Urinary bladder (tissue), 4 donors: ENCODE measurements around the gene MED13L. TPM values are rescaled to one million over a fixed set of nuclear protein-coding genes. Genes with fewer than 3 reads are reported as not detected.
"Not testable (repeated sequence)": the region's sequence is repeated elsewhere in the genome, so short reads cannot be mapped to it uniquely, and the experiment has no call there.

Source experiments
- DNase-seq: peaks from one replicate; pipeline ENCODE4 v3.0.0-alpha.2; 2015; ENCODE audit errors: extremely low spot score
- H3K27ac ChIP-seq: one replicate; pipeline ENCODE4 v1.5.1; 2013; ENCODE audit warnings: low read depth, mild to moderate bottlenecking, moderate library complexity
- H3K36me3 ChIP-seq: one replicate; pipeline ENCODE4 v1.6.1; 2013; ENCODE audit warnings: mild to moderate bottlenecking, moderate library complexity; ENCODE audit not compliant: insufficient read depth
- H3K4me1 ChIP-seq: one replicate; pipeline ENCODE4 v1.6.1; 2013; ENCODE audit warnings: mild to moderate bottlenecking, moderate library complexity; ENCODE audit not compliant: insufficient read depth
- H3K4me3 ChIP-seq: one replicate; pipeline ENCODE4 v1.5.1; 2013; ENCODE audit warnings: low read depth, low read length
- WGBS: extraction: QIAGEN DNeasy Blood & Tissue Kit; methylation state at CpG from one replicate; pipeline ENCODE4 v1.1.7; 2013; 5-methylcytosine and 5-hydroxymethylcytosine counted together
- polyA plus RNA-seq: library from polyadenylated mRNA; stranded (reverse); fragments of 200-250 nt; gene quantifications from one replicate; pipeline ENCODE4 v1.2.3, GENCODE V29; 2013
- total RNA-seq: library from RNA; depleted of rRNA; stranded (reverse); fragments of >200 nt; gene quantifications from one replicate; pipeline ENCODE4 v1.2.3, GENCODE V29; 2014
- donor health status: healthy with polysubstance abuse.
- donor health status: healthy.

The MED13L gene
- total and polyA plus RNA-seq, 2 donors: 41.4 to 273 TPM

- no peak for DNase-seq
- H3K27ac ChIP-seq: no peak overlapping the region
- no peak overlapping the region for H3K4me3 ChIP-seq
- WGBS: 95% methylated on average over 3 of the region's 3 CpGs
- peaks cover 8% of the 10 kb centered on the region for H3K36me3 ChIP-seq
- H3K4me1 ChIP-seq: no peaks in the 10 kb centered on the region
Observed at GRCh38 chr12:115980339-115980738, 297.2 kb downstream of the MED13L start.

- WGBS: 62% methylated on average over 3 of the region's 3 CpGs
- no peak overlapping the region for H3K27ac ChIP-seq
Observed at GRCh38 chr12:115979851-115980250, 297.6 kb downstream of the MED13L start.

DNA sequence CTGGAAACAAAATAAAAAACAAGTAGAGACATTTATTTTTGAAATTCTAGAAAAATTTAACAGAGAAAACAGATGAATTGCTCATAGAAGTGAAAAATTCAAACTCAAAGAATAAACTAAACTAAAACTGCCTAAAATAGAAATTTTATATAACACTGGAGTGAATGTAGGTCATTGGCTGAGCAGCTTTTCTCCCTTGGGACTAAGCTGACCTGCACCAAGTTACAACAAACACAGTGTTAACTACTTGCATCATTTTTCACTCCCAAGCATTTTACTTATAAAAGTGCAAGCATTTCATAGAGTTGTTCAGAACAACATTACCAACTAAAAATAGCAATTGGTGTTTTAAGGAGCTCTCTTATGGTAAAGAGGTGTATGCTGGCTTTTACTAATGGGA is 298.1 kb downstream of the MED13L start:
- H3K27ac ChIP-seq: no peak overlapping the region
- H3K36me3 ChIP-seq: peaks cover 8% of the 10 kb centered on the region

More at GRCh38 chr12:115979851-115980250, 297.6 kb downstream of the MED13L start:
- H3K4me1 ChIP-seq: no peaks in the 10 kb centered on the region
- peaks cover 8% of the 10 kb centered on the region for H3K36me3 ChIP-seq
- H3K4me3 ChIP-seq: no peak overlapping the region
- no peak for DNase-seq

DNA sequence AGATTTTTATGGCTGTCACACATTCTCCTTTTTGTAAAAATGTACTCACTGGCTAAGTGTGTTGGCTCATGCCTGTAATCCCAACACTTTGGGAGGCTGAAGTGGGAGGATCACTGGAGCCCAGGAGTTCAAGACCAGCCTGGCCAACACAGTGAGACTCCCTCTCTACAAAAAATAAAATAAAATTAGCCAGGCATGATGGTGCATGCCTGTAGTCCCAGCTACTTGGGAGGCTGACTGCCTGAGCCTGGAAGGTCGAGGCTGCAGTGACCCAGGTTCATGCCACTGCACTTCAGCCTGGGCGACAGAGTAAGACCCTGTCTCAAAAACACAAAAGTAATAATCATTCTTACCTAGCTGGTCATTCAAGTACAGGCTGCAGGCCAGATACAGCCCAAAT is 300.7 kb downstream of the MED13L start:
- WGBS: 96% methylated on average over 2 of the region's 2 CpGs
- not testable (repeated sequence) for H3K36me3 ChIP-seq, H3K27ac ChIP-seq, H3K4me3 ChIP-seq, DNase-seq, H3K4me1 ChIP-seq

More for the DNA sequence above, 298.1 kb downstream of the MED13L start:
- no peak overlapping the region for H3K4me3 ChIP-seq
- no peak for DNase-seq
- H3K4me1 ChIP-seq: no peaks in the 10 kb centered on the region

DNA sequence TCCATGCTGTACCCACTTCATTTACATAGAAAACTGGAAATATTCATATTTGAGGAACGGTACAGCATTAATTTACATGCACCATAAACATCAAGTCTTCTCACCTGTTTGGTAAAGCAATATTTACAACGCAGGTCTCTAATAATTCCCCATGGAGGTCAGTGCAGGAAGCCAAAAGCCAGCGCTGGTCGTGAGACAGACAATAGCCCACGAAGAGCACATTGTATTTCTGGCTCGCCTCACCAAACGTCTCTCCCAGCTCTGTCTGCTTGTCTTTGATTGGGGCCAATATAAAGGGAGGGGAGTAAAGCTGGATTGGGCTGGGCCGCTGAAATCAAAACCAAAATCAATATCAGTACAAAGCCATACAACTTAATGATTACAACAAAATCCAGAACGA is 302.1 kb downstream of the MED13L start:
- no peak for DNase-seq
- H3K4me1 ChIP-seq: no peaks in the 10 kb centered on the region

GRCh38 chr12:115973968-115974724 is 303.3 kb downstream of the MED13L start:
- H3K36me3 ChIP-seq: peaks cover 5% of the 10 kb centered on the region
- no peak overlapping the region for H3K4me3 ChIP-seq
- DNase-seq: no peak
- 88% methylated on average over 3 of the region's 3 CpGs for WGBS
- H3K27ac ChIP-seq: no peak overlapping the region
- no peaks in the 10 kb centered on the region for H3K4me1 ChIP-seq

More for the DNA sequence above, 302.1 kb downstream of the MED13L start:
- H3K36me3 ChIP-seq: peaks cover 4% of the 10 kb centered on the region
- no peak overlapping the region for H3K27ac ChIP-seq
- 84% methylated on average over 9 of the region's 9 CpGs for WGBS
- H3K4me3 ChIP-seq: no peak overlapping the region

DNA sequence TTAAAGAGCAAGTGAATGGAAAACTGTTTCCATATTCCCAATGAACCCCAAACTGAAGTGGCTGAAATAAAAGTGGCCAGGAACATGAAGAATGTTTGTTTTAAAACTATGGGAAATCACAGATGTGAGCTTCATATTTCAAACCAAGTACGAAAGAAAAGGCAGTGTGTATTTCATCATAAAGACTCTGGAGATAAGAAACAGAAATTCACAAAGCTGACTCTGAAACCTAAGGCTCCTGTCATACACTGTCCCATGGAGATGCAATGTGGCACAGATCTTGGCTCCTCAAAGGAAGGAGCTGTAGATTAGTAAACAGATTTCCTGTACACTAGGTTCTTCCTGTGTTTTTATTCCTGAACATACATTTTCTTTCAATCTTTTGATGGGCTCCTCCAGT is 304.4 kb downstream of the MED13L start:
- H3K36me3 ChIP-seq: peaks cover 5% of the 10 kb centered on the region

DNA sequence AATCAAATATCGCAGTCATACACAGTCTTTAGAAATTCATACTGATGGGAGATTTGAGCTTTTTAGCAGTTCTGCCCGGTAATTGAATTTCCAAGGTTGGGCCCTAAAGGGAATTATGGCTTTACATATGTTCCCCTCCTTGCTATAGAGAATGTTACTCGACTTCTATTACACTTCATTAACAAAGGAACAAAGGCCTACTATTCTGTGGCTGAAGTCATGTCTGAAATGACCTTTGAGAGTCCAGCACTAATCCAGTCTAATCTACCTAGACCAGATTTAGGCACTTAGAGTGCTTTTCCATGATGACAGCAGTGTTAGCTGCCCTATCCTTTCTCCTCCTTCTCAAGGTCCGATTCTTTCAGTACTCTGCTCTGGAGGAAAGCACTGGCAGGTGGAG is 305.3 kb downstream of the MED13L start:
- H3K36me3 ChIP-seq: peaks cover 4% of the 10 kb centered on the region
- DNase-seq: no peak

More for the DNA sequence above, 304.4 kb downstream of the MED13L start:
- WGBS: 62% methylated on average over 1 of the region's 1 CpG
- no peaks in the 10 kb centered on the region for H3K4me1 ChIP-seq
- H3K27ac ChIP-seq: no peak overlapping the region
- no peak for DNase-seq
- no peak overlapping the region for H3K4me3 ChIP-seq

DNA sequence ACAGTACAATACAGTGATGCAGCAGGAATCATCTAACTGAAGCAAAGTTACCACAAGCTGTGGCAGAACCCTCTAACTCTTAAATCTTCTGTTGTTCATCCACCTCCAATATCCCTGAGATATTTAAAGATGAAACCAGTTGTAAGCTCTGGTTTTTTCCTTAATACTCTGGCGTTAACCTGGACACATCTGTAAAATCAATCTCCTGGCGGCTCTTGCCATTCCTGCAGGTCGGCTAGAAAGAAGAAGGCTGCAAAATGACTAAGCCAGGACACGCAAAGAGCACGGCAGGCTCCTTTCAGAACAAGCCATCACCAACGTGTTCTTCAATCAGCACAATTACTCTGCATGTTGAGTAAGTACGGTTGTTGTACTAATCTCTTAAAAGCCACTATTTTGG is 309.3 kb downstream of the MED13L start:
- Histone ChIP-seq H3K36me3 (peaks cover 6% of the 10 kb centered on the region), H3K4me1 (no peaks in the 10 kb centered on the region), H3K27ac (no peak overlapping the region), H3K4me3 (no peak overlapping the region)
- WGBS: 81% methylated on average over 7 of the region's 7 CpGs
- no peak for DNase-seq

More for the DNA sequence above, 305.3 kb downstream of the MED13L start:
- Histone ChIP-seq H3K27ac (no peak overlapping the region), H3K4me3 (no peak overlapping the region), H3K4me1 (no peaks in the 10 kb centered on the region)
- 87% methylated on average over 4 of the region's 4 CpGs for WGBS

DNA sequence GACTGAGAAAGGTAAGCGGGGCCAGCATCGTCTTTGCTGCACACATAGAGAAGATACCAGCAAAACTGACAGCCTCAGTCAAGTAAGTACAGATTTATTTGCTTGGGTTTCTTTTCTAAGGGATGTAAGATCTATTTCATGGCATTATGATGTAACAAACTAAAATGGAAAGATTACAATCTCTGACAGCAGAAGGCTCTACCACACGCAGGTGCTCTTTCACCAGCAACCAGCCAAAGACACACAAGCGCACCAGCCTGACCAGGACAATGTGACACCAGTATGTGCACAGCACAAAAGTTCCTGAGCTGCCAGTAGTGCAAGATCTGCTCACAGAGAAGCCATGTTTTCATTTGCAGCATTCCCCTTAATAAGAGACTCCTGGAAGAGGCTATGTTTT is 311.1 kb downstream of the MED13L start:
- 97% methylated on average over 4 of the region's 4 CpGs for WGBS
- H3K27ac ChIP-seq: no peak overlapping the region
- no peak for DNase-seq
- H3K4me1 ChIP-seq: no peaks in the 10 kb centered on the region
- H3K4me3 ChIP-seq: no peak overlapping the region
- peaks cover 9% of the 10 kb centered on the region for H3K36me3 ChIP-seq

- Histone ChIP-seq H3K4me1 (no peaks in the 10 kb centered on the region), H3K4me3 (no peak overlapping the region), H3K36me3 (peaks cover 6% of the 10 kb centered on the region), H3K27ac (no peak overlapping the region)
- 81% methylated on average over 2 of the region's 2 CpGs for WGBS
- no peak for DNase-seq
Observed at GRCh38 chr12:115964626-115965025, 312.9 kb downstream of the MED13L start.

- Histone ChIP-seq H3K27ac (no peak overlapping the region), H3K36me3 (peaks cover 6% of the 10 kb centered on the region), H3K4me3 (no peak overlapping the region), H3K4me1 (no peaks in the 10 kb centered on the region)
- DNase-seq: no peak
Observed at GRCh38 chr12:115964214-115964613, 313.3 kb downstream of the MED13L start.

GRCh38 chr12:115962216-115962615 is 315.3 kb downstream of the MED13L start:
- H3K4me3 ChIP-seq: no peak overlapping the region
- no peak overlapping the region for H3K27ac ChIP-seq
- WGBS: 90% methylated on average over 7 of the region's 7 CpGs
- DNase-seq: no peak
- H3K4me1 ChIP-seq: no peaks in the 10 kb centered on the region
- peaks cover 6% of the 10 kb centered on the region for H3K36me3 ChIP-seq

DNA sequence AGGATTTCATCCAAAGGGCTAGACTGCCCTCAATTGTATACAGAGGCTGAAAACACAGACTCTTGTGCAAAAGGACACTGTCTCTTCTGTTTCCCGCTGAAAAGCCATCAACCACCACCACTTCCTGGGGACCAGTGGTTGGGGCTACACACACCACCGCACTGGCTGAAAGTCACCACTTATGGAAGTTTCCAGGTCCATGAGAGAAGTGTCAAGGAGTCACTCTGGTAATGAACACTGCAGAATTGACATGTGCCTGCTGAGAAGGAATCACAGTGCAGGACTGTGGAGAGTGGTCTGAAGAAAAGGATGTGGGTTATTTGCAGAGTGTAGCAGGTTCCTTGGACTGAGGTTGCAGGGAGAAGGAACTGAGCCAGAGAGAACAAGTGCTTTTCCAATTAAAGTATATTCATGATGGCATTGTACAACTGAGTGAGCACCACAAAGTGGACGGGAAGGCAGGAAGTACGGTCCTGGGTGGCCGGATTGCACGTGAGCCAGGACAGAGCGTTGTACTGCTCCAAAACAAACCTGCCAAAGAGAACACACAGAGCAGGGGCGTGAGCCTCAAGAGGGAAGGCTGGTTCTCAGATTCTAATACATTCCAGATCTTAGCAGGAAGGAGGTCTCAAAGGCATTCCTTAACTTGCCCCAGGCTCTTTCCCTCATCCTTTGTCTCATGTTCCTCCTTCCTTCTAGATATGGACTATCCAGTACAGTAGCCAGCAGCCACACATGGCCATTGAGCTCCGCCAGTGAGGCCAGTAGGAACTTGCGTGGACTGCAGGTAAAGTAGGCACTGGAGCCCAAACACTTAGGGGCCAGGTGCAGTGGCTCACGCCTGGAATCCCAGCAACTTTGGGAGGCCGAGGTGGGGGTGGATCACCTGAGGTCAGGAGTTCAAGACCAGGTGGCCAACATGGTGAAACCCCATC is 316.4 kb downstream of the MED13L start:
- WGBS: 93% methylated on average over 12 of the region's 12 CpGs
- Histone ChIP-seq H3K4me3 (no peak overlapping the region), H3K27ac (no peak overlapping the region), H3K36me3 (peaks cover 6% of the 10 kb centered on the region), H3K4me1 (no peaks in the 10 kb centered on the region)
- DNase-seq: no peak
